Stimulated activated CD8-positive, alpha-beta memory T cell treated with anti-CD3 and anti-CD28 coated beads, Interleukin-7, amount 100 ng/mL, for 24 hours (primary cell): Measurements from ENCODE around the gene SORL1.
"Not testable (repeated sequence)": the region's sequence is repeated elsewhere in the genome, so short reads cannot be mapped to it uniquely, and the experiment has no call there.

Source experiments
- DNase-seq: peaks from one replicate; pipeline ENCODE4 v3.0.0-alpha.2; 2020; ENCODE audit warnings: low read depth

SORL1 gene

GRCh38 chr11:121564948-121565684 is 113.0 kb downstream of the SORL1 start:
- no peak for DNase-seq

GRCh38 chr11:121566279-121567168 is 114.4 kb downstream of the SORL1 start:
- no peak for DNase-seq

DNA sequence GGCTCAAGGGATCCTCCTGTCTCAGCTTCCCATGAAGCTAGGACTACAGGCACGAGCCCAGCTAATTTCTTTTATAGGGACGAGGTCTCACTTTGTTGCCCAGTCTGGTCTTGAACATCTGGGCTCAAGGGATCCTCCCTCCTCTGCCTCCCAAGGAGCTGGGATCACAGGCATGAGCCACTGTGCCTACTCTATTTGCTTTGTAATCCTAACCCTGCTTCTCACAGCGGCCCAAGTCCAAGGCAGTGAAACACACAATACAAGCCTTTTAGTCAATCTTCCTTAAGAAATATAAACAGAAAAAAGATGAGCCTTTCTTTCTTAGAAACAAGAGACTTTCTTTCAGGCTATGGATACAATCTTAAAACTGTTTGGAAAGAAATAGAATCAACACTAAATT is 115.9 kb downstream of the SORL1 start:
- no peak for DNase-seq

GRCh38 chr11:121569332-121570299 is 117.5 kb downstream of the SORL1 start:
- not testable (repeated sequence) for DNase-seq

- no peak for DNase-seq
Measured at GRCh38 chr11:121570453-121570852, 118.3 kb downstream of the SORL1 start.

DNA sequence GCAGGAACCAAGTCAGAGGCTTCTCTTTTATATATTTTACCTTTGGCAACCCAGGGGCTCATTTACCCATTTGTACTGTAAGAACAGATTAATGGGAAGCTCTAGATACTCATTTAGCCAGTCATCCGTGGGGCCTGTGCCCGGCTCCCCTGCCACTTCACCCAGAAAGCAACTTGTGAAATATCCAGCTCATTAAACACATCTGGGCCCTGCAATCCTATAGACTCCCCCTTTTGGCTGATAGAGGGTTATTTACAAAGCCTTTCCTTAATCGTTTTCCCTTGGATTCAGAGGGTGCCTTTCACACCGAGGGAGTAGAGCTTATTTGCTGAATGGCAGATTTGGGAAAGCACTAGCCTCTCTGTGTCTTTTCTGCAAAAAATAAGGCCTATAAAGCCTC is 119.4 kb downstream of the SORL1 start:
- DNase-seq, result no peak

- DNase-seq, result no peak
Measured at GRCh38 chr11:121572571-121573059, 120.5 kb downstream of the SORL1 start.

DNA sequence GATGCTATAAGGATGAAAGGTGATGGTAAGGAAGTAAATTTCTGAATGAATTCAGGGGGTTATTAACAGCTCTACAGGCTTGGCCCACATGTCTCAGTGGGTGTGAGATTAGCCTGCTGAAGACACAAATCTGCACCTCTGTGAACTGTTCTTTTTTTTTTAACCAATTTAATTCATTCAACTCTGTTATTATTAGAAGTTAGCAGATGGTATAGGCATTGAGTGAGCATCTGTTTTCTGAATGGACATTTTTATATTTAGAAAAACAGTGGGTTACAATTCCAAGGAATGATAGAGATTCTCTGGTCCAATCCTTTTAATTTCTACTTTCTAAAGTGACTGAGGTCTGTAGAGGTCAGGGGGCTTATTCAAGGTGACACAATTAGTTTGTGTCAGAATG is 122.7 kb downstream of the SORL1 start:
- no peak for DNase-seq

DNA sequence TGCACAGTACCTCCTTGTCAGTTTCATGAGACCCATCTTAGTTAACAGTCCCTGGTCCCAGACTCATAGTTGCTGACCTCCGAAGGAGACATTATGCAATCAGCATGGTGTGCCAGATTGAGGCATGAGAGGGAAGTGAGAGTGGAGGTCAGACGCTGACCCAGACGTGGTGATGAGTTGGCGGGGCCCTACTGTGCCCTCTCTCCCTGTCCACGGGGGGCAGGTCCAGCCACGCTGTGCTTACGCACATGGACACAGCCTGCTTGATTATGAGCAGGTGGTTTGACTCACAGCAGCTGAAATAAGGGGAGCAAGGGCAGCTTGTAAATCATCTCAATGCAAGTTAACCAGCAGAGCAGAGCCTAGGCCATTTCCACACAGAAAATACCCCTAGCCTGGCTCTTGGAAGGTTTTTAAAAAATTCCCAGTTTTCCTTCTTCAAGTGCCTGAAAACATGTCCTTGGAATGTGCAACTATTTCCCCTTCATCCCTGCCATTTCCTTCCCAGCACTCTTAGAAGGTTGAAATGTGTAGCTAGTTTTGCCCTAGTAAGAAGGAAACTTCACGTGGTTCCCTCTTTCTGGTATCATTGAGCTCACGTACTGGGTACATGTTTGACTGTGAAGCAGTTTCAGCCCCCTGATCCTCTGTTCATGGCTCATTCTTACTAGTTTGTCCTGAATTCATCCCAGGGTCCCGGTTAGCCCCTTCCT is 123.3 kb downstream of the SORL1 start:
- DNase-seq, result no peak

- no peak for DNase-seq
Measured at GRCh38 chr11:121575963-121576290, 123.8 kb downstream of the SORL1 start.

- no peak for DNase-seq
Measured at GRCh38 chr11:121576531-121576930, 124.4 kb downstream of the SORL1 start.

- no peak for DNase-seq
Measured at GRCh38 chr11:121577106-121577848, 125.2 kb downstream of the SORL1 start.

GRCh38 chr11:121578251-121578976 is 126.3 kb downstream of the SORL1 start:
- DNase-seq, result no peak

DNA sequence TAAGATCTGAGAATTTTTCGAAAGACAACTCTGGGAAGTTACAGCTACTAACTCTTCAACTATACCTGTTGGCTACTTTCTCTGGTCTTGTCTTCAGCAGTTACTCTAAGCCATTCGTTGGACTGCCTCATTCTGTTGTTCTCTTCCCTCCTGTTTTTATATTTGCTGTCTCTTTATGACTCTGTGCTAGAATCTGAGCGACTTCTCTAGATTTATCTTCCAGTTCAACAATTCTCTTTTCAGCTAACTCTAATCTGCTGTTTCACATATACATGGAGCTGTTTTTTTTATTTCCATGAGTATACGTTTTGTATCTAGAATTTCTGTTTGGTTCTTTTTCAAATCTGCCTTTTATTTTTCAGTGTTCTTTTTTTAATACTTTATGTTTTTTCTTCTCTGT is 128.0 kb downstream of the SORL1 start:
- DNase-seq, result no peak

DNA sequence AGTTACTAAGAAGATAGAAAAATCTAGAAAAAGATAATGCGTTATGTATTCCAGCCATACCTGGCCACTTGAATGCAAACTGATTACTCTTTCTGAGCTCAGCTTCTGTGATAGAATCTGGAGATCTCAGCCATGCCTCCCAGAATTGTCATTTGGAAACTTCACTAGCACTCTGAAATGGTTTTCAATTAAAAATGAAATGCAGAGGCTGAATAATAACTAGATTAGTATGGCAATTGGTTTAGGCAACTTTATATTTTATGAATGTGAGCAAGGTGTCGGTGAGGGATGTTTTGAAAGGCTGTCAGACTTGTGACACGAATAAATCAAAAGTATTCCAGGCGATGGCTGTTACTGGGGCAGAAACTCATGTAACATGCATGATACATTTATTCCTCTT is 129.5 kb downstream of the SORL1 start:
- no peak for DNase-seq

DNA sequence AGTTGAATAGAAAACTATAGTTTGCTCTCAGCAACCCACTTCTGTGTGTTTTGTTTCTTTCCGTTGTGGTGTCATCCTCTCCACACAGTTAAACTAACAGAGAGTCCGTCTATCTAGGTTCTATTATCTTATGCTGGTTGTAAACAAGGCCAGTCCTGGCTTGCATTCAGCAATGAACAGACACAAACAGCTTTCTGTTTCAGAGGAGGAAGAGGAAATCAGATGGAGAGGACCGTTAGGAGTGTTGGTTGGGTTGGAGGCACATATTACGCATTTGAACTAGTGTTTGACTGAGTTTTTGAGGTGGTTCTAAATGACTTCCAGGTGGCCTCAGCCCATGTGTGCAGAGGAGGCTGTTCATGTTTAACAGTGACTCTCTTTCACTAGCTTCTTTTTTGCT is 130.2 kb downstream of the SORL1 start:
- DNase-seq, result no peak

- DNase-seq, result no peak
Measured at GRCh38 chr11:121583825-121584224, 131.7 kb downstream of the SORL1 start.

DNA sequence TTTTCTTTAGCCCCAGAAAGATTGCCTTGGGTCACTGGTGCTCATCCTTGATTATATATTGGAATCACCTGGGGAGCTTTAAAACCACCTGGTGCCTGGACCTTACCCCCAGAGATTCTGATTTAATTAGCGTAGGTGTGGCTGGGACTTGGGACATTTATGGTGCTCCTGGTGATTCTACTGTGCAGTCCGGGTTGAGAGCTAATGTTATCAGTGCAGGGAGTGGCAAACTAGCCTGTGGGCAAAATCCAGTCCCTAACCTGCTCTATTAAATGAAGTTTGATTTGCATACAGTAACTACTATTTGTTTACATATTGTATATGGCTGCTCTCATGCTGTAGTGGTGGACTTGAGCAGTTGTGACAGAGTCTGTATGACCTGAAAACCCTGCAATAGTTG is 134.6 kb downstream of the SORL1 start:
- no peak for DNase-seq

- no peak for DNase-seq
Measured at GRCh38 chr11:121587182-121587581, 135.1 kb downstream of the SORL1 start.

DNA sequence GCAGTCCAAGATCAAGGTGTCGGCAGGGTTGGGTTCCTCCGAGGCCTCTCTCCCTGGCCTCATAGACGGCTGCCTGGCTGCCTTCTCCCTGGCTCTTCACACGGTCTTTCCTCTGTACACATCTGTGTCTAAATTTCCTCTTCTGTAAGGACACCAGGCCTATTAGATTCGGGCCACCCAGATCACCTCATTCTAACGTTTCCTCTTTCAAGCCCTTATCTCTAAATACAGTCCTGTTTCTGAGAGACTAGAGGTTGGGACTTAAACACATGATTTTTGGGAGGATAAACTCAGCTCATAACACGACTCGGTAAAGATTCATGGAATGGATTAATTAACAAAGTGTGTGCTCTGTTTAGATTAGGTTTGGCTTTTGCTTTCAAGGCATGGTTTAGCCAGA is 136.6 kb downstream of the SORL1 start:
- DNase-seq, result no peak
